ENCODE data around the gene STX16.
"Not testable (repeated sequence)": the region's sequence is repeated elsewhere in the genome, so short reads cannot be mapped to it uniquely, and the experiment has no call there.

Gene STX16

DNA sequence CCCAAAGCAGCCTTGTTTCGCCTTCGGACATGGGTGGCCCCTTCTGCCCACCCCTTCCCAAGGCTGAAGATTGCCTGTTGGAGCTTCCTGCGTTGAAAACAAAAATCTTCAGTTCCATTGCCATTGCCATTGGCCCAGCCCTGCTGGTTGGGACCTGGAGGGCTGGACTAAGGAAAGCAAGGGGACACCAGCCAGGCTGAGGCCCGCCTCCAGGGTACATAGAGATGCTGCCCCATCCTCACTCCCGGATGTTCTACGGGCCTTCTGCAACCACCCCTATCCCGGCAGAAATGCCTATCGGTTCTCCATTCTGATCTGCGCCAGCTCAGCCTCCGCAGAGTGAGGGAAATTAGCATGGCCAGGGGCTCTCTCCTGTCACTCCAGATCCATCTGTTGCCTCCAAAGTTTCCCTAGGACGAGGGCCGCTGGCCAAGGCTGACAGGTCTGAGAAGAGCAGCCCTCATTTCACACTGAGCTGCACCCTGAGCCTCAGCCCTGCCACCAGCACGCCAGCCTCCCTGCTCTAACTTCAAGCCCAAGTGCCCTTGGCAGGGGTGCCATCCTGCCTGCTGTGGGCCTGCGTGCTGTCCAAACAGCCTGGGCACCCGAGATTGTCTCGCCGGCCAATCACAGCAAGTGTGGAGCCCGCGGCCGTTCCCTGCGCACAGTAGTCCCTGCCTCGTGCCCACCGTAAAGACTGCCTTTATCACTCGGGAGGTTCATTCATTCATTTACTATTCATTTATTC lies 13.4 kb upstream of the STX16 start:
- no peak for DNase-seq

GRCh38 chr20:58638467-58639181 lies 12.5 kb upstream of the STX16 start:
- DNase-seq: no peak

DNA sequence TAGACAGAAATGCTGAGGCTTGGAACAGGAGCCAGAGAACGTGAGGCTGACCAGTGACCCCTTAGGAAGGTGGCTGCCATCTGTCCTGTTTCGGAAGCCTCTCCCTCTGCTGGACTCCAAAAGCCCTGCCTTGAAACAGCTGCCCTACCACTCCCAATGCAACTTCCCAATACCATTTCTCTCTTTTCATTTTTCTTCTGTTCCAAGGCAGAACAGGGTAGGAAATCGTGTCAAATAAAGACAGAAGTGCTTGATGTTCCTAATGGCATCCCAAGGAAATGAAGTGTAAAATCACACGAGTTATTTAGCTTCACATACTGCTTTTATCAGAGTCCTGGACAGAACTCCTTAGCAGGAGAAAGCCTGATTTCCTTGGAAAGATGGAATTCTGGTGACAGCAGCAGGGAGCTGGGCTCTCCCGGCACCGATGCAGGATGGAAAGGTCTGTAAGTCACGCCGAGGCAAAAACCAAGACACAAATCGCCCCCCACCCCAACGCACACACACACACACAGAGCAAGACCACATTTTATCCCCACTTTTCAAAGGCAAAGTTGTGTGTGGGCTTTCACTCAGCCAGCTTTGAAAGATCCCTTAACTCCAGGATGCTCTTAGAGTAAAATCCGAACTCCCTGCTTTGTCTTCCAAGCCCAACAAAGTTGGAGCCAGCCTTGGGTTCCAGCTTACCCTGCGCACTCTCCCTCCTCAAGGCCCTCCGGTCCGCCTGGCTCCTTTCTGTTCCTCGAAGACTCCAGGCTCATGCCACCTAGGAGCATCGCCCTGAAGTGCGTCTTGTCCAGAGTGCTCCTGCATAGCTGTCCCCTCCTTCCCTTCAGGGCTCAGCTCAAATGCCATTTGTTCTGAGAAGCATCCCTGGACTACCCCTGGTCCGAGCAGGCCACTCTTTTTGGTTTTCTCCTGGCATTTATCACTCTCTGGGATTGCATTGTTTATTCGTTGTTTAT lies 11.6 kb upstream of the STX16 start:
- no peak for DNase-seq

- DNase-seq: no peak
These were observed 10.6 kb upstream of the STX16 start for GRCh38 chr20:58640446-58640845.

DNA sequence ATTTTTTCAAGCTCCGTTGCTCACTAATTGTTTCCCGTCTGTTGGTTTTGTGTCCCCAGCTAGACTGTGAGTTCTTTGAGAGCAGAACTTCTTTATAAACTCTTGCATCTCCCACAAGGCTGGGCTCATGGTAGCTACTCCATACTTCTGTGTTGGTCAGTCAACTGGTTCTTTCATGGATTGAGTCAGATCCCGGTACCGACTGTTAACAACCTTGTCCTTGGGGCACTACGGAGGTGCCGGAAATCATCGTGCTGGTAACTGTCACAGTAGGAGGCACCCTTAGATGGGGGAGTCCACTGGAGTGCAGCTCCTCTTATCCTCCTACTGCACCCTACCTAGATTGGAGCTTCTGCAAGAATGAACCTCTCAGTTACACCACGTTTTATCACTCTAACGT lies 8.6 kb upstream of the STX16 start:
- DNase-seq: no peak

- not testable (repeated sequence) for DNase-seq
These were observed 8.2 kb upstream of the STX16 start for GRCh38 chr20:58642896-58643295.

DNA sequence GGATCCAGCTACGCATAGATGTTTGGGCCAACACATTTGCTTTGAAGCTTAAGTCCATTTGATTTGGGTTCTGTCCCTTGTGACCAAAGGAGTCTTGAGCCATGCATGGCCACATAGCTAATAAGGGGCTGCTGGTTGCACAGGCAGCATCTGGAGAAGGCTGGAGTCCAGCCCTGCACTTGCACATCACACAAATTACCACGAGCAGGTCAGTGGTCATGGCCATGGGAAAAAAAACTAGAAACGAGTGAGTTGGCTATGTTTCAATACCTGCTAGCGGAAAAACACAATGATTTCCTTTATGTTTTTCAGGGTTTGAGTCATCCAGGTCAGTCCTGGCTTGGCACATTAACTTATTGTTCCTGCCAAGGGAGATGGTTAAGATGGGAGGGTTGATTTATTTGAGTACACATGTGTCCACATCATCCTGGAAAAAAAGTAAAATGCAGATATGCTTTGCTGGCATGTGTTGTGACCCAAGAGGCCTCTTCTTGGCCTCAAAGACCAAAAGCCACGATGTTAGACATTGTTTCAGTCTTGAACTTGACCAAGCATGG lies 5.6 kb upstream of the STX16 start:
- DNase-seq: no peak

DNA sequence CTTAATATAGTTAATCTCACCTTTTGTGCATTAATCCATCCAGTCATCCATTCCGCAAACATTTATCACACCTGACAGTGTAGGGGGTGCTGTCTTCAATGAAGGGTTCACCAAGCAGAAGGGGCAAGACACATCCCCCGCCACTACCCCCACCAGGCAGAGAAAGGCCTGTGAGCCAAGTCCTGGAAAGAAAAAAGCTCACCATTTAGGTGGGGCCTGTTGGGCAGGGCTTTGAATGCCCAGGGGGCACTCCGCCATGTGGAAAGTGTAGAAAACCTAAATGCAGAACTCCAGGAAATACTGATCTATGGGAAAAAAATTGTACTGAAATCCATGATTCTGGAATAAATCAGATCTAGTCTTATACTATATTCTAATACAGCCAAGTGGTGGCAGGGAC lies 4.8 kb upstream of the STX16 start:
- DNase-seq: no peak

- no peak for DNase-seq
These were observed 4.4 kb upstream of the STX16 start for GRCh38 chr20:58646703-58647102.

DNA sequence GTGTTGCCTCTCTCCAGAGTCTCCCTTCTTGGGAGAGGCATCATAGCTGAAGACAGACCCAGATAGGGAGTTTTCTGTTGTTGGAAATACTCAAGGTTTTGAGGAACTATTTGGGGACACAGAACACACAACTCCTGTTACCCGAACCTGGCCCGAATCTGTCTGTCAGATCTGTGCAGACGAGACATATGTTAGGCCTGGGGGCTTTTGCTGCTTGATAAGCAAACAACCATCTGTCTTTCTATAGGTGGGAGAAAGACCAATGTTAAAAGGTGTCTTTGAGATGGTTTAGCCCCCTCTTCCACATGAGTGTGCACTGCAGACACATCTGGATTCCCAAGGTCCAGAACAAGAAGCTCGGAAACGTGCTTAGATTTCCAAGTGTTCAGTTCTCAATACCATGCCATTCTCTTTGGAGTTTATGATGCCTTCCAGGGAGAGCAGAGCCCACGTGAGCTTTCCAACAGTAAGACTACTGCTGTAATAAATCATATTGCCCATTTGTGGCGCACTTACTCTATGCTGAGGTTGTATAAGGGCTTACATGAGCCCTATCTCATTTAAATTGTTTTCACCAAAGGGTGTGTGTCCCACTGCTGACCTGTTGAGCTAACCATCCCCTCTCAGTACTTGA lies 3.8 kb upstream of the STX16 start:
- DNase-seq: no peak

DNA sequence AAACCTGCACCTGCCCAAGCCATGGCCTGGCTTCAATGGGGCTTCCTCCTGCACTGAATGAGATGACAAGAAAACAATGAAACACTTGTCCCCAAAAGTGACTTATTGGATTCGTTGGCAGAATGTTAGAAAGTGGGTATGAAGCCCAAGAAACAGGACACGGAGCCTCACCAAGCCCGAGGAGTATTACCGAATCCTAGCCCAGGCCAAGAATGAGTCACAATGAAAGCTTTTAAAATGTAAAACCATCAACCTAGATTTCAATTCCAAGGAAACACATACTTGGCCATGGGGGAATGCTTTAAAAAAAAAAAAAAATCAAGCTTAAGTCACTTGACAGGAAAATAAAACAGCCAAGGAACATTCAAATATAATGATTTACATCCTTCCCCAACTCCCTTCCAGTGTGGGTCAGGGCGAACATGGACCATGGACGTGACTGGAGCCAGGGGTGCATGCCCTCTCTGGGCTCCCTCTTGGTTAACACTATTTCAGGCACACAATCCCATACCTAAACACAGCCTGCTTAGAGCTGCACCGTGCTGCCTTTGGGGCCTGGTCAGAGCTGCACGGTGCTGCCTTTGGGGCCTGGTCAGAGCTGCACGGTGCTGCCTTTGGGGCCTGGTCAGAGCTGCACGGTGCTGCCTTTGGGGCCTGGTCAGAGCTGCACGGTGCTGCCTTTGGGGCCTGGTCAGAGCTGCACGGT lies 3.1 kb upstream of the STX16 start:
- DNase-seq: no peak

- DNase-seq: not testable (repeated sequence)
These were observed 2.6 kb upstream of the STX16 start for GRCh38 chr20:58648502-58648825.

DNA sequence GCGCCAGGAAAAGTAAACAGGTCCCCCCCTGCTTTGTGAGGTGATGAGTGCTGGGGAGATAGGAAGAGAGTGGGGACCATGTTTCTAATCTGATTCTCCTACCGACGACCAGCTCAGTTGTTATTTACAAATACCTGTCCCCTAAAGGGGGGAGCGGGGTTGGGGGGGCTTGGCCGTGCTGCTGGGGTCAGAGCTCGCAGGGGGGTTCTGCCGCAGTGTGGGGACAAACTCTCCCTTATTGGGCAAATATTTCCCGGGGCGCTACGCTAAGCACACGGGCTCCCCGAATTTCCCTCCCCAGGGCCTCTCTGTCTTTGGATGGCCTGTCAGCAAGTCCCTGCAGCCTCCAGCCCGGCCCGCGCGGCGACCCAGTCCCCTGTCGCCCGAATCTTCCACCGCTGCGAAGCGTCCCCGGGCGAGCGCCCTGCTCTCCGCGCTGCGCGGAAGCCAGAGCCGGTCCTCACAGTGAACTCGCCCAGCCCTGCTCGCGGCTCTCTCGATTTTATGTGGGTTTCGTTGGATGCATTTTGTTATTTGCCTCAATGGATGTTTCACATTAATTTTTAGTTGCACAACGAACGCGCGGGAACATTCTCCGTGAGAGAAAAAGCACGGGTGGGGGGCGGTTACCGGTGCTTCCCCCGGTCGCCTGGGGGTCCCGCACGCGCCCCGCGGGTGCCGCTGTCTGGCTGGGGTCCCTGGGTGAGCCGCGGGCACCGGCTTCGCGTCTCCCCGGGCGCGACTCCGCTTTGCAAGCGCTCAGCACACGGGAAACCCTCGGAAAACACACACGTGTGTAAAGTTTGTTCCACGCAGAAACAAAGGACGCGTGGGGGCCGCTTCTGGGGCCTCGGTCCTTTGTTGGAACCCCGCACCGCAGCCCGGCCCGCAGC lies 1.5 kb upstream of the STX16 start:
- DNase-seq: peak; percentile 56

DNA sequence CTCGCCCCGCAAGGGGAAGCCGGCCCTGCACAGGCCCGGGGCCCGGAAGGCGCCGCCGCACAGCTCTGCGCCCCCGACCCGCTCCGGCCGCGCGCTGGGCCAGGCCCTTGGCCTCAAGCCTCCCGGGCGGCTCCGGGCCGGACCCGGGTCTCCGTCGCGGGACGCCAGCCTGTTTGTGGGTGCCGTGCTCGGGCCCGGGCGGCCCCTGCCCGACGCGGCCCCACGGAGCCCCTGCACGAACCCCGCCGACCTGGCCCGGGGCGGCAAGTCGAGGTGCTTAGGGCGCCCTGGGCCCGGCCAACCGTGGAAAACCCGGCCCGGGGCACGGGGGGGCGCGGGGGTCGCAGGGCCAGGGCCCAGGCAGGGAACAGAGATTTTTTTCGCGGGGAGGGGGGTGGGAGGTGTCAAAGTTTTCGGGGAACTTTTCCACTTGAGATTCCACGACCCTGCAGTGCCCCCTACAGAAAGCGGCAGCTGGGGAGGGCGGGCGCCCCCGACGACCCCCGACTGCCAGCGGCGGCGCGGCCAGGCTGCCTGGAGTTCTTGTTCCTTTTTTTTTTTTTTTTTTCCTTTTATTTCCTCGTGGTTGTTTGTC lies 805 bp upstream of the STX16 start:
- DNase-seq: peak; percentile 64

- no peak for DNase-seq
These were observed 469 bp downstream of the STX16 start for GRCh38 chr20:58651559-58651945.

DNA sequence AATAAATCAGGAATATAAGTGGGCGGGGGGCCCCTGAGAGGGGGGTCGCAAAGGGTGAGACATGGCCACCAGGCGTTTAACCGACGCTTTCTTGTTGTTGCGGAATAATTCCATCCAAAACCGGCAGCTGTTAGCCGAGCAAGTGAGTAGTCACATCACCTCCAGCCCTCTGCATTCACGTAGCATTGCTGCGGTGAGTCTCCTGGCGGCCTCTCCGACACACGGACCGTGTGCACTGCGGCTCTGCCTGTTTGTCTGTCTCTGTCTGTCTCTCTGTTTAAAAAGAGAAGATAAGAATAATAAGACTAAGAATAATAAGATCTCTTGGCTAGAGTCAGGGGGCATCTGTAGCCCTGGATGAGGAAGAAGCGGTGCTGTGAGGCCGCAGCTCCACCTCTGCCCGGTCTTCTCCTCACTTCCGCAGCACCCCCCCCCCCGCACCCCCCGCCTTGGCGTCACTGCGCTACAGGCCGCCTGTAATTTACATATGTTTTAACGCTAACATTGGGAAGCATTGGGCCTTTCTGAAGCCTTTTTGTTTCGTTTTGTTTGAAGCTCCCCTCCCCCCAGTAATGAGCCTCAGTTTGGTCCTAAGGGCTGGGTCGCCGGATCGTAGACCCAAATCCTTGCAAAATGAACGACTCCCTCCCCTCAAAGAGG lies 993 bp downstream of the STX16 start:
- DNase-seq: peak; percentile 92

GRCh38 chr20:58652606-58653294 lies 1.7 kb downstream of the STX16 start:
- DNase-seq: no peak

- no peak for DNase-seq
These were observed 3.3 kb downstream of the STX16 start for GRCh38 chr20:58654337-58654736.

Measured in CD4-positive, alpha-beta T cell treated with Interleukin-6 for 4 hours (primary cell).